RWPE2 (cell line): ENCODE measurements around the gene DMXL2.

Experiments
- ATAC-seq: fragments of 200-7000 bp; cut with Tn5 transposase; 3 replicates; pipeline ENCODE4 v1.9.1; 2021; ENCODE audit warnings: low read depth
- DNase-seq: peaks from one replicate; pipeline ENCODE4 v3.0.0-alpha.2; 2020; ENCODE audit warnings: low spot score
- H3K27ac ChIP-seq: fragments of 450-650 bp; 2 replicates; pipeline ENCODE4 v1.5.1; 2017; ENCODE audit warnings: mild to moderate bottlenecking; ENCODE audit not compliant: poor library complexity, severe bottlenecking
- H3K27me3 ChIP-seq: fragments of 250-450 bp; sonication (Bioruptor Pico); 2 replicates; pipeline ENCODE4 v1.5.1; 2021; ENCODE audit warnings: mild to moderate bottlenecking, moderate library complexity; ENCODE audit not compliant: insufficient read depth, poor library complexity, severe bottlenecking
- H3K36me3 ChIP-seq: fragments of 250-450 bp; sonication (Bioruptor Pico); 2 replicates; pipeline ENCODE4 v1.5.1; 2020; ENCODE audit warnings: low read depth, mild to moderate bottlenecking, moderate library complexity
- H3K4me1 ChIP-seq: fragments of 250-450 bp; sonication (Bioruptor Pico); 2 replicates; pipeline ENCODE4 v1.5.1; 2021; ENCODE audit warnings: mild to moderate bottlenecking, moderate library complexity; ENCODE audit not compliant: insufficient read depth, poor library complexity, severe bottlenecking
- H3K4me3 ChIP-seq: fragments of 250-450 bp; sonication (Bioruptor Pico); 2 replicates; pipeline ENCODE4 v1.5.1; 2021; ENCODE audit warnings: mild to moderate bottlenecking, moderate library complexity; ENCODE audit not compliant: severe bottlenecking
- H3K9me3 ChIP-seq: fragments of 250-450 bp; sonication (Bioruptor Pico); 2 replicates; pipeline ENCODE4 v1.5.1; 2021; ENCODE audit warnings: mild to moderate bottlenecking, moderate library complexity; ENCODE audit not compliant: severe bottlenecking
- CTCF ChIP-seq: fragments of 450-650 bp; IDR thresholded peaks from one replicate; pipeline ENCODE4 v1.5.1; 2017; ENCODE audit warnings: mild to moderate bottlenecking, moderate library complexity; ENCODE audit not compliant: poor library complexity, severe bottlenecking

Gene DMXL2

GRCh38 chr15:51536965-51537574, 85.5 kb downstream of the DMXL2 start:
- TF ChIP-seq CTCF, result peak; percentile 91
- Histone ChIP-seq H3K4me1 (no peaks in the 10 kb centered on the region), H3K9me3 (no peaks in the 10 kb centered on the region), H3K4me3 (no peak overlapping the region), H3K36me3 (peaks cover 28% of the 10 kb centered on the region), H3K27ac (no peak overlapping the region), H3K27me3 (no peaks in the 10 kb centered on the region)
- ATAC-seq (peak; percentile 55; the same call in 1 of the 3 replicates), DNase-seq (no peak)

GRCh38 chr15:51533672-51534398, 88.7 kb downstream of the DMXL2 start:
- peak; percentile 51; the same call in 1 of the 3 replicates for ATAC-seq
- Histone ChIP-seq H3K4me1 (no peaks in the 10 kb centered on the region), H3K4me3 (no peak overlapping the region), H3K27ac (no peak overlapping the region), H3K36me3 (peaks cover 28% of the 10 kb centered on the region), H3K27me3 (no peaks in the 10 kb centered on the region), H3K9me3 (no peaks in the 10 kb centered on the region)
- DNase-seq, result no peak
- TF ChIP-seq CTCF, result no peak

GRCh38 chr15:51526955-51527354, 95.6 kb downstream of the DMXL2 start:
- Histone ChIP-seq H3K9me3 (no peaks in the 10 kb centered on the region), H3K27ac (no peak overlapping the region), H3K27me3 (no peaks in the 10 kb centered on the region), H3K4me1 (no peaks in the 10 kb centered on the region), H3K36me3 (peaks cover 14% of the 10 kb centered on the region; the same call in 1 of the 2 replicates), H3K4me3 (no peak overlapping the region)
- no peak for TF ChIP-seq CTCF
- ATAC-seq, result no peak
- DNase-seq, result no peak

GRCh38 chr15:51524376-51524775, 98.2 kb downstream of the DMXL2 start:
- Histone ChIP-seq H3K9me3 (no peaks in the 10 kb centered on the region), H3K27ac (no peak overlapping the region), H3K4me3 (no peak overlapping the region), H3K36me3 (peaks cover 14% of the 10 kb centered on the region; the same call in 1 of the 2 replicates), H3K27me3 (no peaks in the 10 kb centered on the region), H3K4me1 (no peaks in the 10 kb centered on the region)
- no peak for ATAC-seq
- no peak for TF ChIP-seq CTCF
- no peak for DNase-seq

GRCh38 chr15:51516291-51516690, 106.3 kb downstream of the DMXL2 start:
- Histone ChIP-seq H3K27me3 (no peaks in the 10 kb centered on the region), H3K4me1 (no peaks in the 10 kb centered on the region), H3K9me3 (no peaks in the 10 kb centered on the region), H3K36me3 (peaks cover 20% of the 10 kb centered on the region), H3K27ac (no peak overlapping the region), H3K4me3 (no peak overlapping the region)
- DNase-seq, result no peak
- ATAC-seq, result no peak
- no peak for TF ChIP-seq CTCF
